ENCODE results near the gene RPS3.
"Not testable (repeated sequence)": the region's sequence is repeated elsewhere in the genome, so short reads cannot be mapped to it uniquely, and the experiment has no call there.

RPS3 gene

DNA sequence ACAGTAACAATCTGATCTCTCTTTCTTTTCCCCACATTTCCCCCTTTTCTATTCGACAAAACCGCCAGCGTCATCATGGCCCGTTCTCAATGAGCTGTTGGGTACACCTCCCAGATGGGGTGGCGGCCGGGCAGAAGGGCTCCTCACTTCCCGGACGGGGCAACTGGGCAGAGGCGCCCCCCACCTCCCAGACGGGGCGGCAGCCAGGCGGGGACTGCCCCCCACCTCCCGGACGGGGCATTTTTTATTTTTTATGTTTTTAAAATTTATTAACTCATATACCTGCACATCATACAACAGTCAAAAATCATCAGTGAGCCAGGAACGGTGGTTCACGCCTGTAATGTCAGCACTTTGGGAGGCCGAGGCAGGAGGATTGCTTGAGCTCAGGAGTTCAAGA is 20.5 kb upstream of the RPS3 start:
- DNase-seq (ENCODE audit: extremely low spot score, insufficient read length, low read depth); FAIRE-seq: not testable (repeated sequence)

DNA sequence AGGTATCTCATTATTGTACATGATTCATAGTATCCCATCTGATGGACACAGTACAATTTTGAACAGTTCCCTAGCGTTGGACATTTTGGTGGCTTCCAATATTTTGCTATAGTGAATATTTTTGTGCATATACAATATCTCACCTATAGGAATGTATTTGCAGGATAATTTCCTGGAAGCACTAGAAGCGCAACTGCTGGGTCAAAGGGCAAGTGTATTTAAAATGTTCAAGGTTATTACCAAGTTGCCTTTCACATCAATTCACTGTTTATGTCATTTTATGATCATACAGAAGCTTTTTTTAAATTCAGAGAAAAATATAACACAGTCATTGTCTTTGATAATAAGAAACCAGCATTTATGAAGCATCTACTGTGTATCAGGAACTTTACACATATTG is 19.1 kb upstream of the RPS3 start:
- no peak for FAIRE-seq
- DNase-seq (ENCODE audit: extremely low spot score, insufficient read length, low read depth), result no peak

DNA sequence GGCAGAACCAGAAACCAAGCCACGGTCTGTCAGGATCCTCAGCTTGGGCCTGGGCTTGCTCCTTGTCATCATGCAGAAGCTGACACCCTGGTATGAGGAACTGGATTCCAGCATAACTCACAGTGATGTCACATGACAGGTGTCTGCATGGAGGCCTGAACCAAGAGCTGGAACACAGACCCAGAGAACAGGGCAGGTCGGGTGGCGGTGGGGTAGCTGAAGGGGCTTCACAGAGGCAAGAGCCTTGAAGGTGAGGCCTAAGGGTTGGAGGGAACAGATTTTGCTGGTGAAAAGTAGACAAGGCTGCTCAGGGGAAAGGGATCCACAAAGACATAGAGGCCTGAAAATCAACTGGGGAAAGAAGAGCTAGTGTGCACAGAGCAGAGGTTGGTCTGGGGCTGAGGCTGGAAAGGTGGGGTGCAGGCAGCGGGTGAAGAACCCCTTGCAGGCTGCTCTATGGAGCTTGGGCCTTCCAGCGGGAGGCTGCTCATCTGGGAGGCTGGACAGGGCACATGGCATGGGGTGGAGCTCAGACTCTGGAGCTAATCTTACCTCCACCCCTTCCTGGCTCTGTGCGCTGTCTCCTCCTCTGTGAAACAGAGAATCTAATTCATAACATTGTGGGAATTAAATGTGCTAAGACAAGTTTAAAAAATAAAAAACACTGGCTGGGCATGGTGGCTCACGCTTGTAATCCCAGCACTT is 18.4 kb upstream of the RPS3 start:
- FAIRE-seq (no peak), DNase-seq (ENCODE audit: extremely low spot score, insufficient read length, low read depth) (no peak)

DNA sequence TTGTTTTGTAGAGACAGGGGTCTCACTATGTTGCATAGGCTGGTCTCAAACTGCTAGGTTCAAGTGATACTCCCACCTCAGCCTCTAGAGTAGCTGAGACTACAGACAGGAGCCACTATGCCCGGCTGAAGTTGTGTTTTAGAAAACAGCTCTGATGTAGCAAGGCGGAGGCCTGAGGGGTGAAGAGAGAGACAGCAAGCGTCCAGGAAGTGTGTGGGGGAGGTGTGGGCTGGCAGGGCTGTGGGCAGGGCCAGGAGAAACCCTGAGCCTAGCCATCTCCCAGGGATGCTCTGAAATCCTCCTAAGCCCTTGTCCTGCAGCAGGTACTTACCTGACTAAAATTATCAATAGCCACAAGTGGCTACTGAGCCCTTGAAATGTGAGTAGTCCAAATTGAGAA is 16.1 kb upstream of the RPS3 start:
- DNase-seq (ENCODE audit: extremely low spot score, insufficient read length, low read depth), result no peak
- FAIRE-seq, result no peak

DNA sequence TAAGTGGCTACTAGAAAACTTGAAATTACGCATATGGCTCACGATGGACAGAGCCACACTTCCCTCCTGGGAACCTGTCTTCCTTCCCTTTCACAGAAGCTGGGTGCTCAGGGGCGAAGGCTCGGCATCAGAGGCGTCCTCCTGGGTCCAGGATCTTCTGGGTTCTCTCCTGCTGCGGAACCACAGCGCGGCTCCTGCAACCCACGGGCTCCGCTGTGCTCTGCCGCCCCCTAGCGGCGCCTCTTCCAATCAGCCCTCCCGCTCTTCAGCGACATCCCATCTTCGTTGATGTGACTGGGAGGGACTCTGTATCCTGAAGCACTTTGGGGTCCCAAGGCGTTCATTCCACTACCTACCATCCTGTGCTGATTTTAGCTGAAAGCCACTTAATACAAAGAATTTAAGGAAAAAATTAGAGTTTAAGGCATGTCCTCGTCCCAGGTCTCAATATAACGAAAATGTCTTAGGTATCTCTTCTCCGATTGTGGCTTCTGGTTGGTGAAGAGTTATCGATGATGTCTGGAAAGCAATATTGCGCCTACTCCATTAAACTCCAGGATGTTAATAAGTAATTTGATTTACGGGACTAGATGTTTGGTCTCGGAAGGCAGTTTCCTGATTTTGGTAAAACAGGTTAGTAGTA is 14.8 kb upstream of the RPS3 start:
- DNase-seq (ENCODE audit: extremely low spot score, insufficient read length, low read depth) (peak; percentile 55), FAIRE-seq (peak; percentile 56)

DNA sequence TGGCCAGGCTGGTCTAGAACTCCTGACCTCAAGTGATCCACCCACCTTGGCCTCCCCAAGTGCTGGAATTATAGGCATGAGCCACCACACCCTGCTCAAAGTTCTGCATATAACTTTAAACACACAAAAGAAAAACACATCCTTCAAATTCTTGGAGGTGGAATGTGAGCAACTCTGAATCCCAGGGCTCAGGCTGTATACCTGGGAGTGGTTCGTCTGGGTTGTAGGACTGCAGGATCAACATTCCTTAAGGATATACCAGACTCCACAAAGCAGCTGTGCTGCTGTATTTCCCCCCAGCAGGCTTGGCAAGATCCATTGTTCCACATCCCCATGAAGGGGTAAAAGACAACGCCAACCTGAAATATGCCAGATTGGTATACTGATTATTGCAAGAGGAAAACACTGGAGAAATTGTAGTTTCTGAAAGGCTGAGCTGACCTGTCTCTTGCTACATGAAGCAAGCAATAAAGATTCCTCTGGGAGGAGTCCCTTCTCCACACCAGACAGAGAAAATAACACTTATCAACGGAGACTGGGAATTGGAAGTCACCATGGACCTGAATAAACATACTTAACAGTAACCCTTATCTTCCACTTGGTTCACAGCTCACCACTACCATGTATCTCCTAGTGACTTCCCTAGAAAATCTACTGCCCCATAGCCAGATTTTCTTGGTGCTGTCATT is 12.2 kb upstream of the RPS3 start:
- DNase-seq (ENCODE audit: extremely low spot score, insufficient read length, low read depth), result no peak
- FAIRE-seq, result no peak

DNA sequence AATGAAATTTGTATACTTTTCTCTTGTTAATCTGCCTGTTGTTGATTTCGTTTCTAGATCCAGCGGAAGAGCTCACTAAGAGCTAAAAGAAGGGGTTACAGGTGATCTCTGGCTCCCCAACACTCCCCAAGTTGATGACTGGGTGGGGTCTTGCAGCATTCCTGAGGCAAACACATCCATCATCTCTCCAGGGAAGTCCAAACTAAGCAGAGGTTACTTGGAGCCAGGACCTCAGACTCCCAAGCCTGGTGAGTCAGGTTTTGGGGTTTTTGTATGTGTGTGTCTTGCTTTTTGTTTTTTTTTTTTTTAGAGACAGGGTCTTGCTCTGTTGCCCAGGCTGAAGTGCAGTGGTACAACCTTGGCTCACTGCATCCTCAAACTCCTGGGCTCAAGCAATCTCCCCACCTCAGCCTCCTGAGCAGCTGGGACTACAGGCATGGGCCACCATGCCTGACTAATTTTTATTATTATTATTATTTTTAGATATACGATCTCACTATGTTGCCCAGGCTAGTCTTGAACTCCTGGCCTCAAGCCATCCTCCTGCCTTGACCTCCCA is 11.5 kb upstream of the RPS3 start:
- FAIRE-seq (no peak), DNase-seq (ENCODE audit: extremely low spot score, insufficient read length, low read depth) (no peak)

DNA sequence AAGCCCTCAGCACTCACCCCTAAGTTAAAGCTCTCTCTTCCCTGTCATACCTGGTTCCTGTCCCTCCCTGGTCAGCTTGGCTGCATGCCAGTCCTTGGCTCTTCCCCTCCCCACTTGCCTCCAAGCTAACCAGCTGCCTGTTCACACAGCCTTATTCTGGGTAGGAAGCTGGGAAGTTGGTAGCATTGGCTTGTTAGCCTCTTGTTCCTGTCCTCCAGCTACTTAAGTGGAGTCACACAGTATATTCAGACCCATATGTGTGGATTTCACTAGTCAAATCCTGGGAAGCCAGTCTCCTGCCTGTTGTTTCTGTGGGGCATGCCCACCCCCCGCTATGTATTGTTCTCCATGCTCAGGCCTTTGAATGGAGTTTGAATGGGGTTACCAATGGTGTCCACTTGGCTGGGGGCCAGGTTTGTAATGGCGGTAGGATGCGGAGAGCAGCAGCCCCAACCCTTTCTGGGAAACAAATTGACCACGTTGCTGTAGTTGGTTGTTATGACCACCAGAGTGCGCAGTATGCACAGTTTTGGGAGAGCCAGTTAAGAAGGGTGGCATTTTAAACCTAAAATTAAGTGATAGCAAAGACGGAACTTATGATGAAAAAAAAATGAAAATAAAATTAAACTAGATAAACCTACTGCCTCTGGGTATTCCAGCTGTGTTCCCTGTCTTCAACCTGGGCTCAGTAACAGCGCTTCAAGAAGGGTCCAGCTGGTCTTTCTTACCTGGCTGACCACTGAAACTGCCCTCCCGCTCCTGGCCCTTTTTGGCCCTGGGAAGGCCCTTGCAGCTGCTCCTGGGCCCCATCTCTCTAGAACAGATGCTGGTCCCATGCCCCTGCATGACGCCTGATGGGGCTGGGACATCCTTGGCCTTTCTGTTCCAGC is 10.7 kb upstream of the RPS3 start:
- FAIRE-seq (peak; percentile 90), DNase-seq (ENCODE audit: extremely low spot score, insufficient read length, low read depth) (no peak)

DNA sequence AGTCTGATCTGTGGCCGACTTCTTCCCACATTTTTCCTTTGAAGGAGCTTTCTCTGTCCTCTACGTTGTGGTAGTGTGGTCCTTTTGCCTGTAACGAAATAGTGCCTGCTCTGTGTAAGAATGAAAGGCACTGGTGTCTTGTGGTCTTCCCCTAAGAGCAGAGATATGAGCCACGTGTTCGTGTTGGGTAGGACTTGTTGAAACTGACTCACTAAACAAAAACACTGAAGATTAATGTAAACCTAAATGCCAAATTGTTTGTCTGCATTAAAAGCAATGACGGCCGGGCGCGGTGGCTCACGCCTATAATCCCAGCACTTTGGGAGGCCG is 10.1 kb upstream of the RPS3 start:
- DNase-seq (ENCODE audit: extremely low spot score, insufficient read length, low read depth) (no peak), FAIRE-seq (no peak)

DNA sequence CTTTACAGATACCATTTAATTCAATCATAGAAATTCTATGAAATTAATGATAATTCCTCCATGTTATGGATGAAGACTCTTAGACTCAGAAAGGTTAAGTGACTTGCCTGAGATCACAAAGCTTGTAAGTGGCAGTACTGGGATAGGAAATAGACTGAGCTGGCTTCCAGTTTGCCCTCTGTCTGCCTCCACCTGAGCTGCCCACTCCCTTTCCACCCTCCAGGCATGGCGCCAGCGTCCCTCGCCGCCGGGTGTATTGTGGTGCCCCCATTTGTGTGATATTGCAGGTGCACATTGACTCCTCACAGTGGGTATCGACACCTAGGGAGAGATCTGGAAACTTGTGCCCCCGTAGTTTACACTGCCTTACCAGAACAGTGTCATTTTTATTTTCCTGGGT is 9.4 kb upstream of the RPS3 start:
- FAIRE-seq (no peak), DNase-seq (ENCODE audit: extremely low spot score, insufficient read length, low read depth) (no peak)

DNA sequence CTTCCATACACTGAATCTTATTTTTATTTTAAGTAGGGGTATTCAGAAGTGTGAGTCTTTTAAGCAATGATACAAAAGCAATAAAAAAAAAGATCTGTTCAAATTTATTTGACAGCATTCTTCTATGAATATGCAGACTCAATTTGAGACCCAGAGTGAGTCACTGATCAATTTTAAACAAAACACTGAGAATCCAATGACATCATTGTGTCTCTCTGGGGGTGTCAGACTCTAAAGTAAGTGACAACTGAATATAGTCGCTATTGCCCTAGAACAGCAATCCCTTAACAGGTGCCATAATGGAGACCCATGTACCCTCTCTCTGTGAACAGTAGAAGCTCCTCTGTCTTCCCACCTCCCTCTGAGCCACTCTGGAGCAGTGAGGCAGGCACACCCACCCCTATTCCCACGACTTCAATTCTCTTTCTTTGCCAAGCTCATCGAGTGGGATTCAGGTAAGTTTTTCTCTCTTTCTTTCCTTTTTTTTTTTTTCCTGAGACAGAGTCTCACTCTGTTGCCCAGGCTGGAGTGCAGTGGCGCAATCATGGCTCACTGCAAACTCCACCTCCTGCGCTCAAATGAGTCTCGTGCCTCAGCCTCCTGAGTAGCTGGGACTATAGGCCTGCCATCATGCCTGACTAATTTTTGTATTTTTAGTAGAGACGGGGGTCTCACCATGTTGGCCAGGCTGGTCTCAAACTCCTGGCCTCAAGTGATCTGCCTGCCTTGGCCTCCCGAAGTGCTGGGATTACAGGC is 5.1 kb upstream of the RPS3 start:
- FAIRE-seq (no peak), DNase-seq (ENCODE audit: extremely low spot score, insufficient read length, low read depth) (no peak)

DNA sequence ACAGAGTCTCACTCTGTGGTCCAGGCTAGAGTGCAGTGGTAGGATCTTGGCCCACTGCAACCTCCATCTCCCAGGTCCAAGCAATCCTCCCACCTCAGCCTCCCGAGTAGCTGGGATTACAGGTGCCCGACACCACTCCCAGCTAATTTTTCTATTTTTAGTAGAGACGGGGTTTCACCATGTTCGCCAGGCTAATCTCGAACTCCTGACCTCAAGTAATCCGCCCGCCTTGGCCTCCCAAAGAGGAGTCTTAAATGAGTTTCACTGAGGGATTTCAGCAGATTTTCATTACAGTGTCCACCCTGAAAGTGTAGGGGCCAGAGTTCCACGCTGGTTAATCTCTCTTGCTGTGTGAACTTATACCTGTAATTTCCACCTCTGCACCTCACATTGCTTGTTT is 412 bp upstream of the RPS3 start:
- FAIRE-seq, result no peak
- no peak for DNase-seq (ENCODE audit: extremely low spot score, insufficient read length, low read depth)

DNA sequence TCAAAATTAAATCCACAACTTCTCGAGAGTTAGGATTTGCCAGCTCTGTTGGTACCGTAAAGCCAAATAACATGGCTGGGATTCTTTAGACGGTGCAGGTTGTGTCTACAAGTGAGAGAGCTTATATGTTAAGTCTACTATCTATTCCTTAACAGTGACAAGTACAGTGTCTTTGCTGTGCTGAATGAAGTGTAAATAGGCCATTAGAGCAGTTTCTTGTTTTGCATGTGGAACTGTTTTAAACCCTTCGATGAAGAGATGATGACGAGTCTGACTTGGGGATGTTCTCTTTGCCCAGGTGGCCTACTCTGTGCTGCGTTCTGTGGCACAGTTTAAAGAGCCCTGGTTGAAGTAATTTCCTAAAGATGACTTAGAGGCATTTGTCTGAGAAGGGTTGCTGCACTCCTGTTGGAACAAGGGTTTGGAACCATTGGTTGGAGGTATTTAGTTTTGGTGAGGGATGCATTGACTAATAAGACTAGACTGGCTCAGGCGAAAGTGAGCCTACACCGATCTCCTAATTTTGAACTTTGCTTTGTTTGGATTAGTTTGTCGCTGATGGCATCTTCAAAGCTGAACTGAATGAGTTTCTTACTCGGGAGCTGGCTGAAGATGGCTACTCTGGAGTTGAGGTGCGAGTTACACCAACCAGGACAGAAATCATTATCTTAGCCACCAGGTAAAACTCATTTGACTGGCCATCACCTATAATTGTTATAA is 988 bp downstream of the RPS3 start:
- DNase-seq (ENCODE audit: extremely low spot score, insufficient read length, low read depth) (no peak), FAIRE-seq (no peak)

DNA sequence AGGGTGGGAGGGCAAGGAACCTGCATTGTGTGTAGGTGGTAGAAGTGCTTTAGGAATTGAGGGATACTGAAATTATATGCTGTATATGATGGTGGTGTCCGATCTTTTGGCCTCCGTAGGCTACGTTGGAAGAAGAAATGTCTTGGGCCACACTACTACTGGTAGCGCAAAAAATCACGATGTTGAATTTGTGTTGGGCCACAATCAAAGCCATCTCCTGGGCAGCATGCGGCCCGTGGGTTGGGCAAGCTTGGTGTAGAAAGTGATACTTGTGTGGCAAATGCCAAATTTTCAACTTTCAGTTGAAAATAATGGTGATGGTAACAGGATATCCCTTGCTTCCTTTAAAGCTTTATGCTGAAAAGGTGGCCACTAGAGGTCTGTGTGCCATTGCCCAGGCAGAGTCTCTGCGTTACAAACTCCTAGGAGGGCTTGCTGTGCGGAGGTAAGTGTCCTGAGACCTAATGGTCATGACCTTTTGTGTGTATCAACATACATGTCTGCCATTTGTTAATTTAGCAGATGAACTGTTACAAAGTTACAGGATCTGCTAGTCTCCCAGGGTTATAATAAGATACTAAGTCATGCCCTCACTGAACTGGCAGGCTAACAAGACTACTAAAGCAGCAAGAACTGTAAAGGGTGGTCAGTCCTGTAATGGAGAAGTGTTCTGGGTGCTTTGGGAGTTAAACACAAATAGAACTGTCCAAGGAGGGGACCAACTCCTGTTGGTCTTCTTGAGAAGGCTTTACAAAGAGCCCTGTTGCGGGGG is 2.9 kb downstream of the RPS3 start:
- DNase-seq (ENCODE audit: extremely low spot score, insufficient read length, low read depth) (no peak), FAIRE-seq (no peak)

DNA sequence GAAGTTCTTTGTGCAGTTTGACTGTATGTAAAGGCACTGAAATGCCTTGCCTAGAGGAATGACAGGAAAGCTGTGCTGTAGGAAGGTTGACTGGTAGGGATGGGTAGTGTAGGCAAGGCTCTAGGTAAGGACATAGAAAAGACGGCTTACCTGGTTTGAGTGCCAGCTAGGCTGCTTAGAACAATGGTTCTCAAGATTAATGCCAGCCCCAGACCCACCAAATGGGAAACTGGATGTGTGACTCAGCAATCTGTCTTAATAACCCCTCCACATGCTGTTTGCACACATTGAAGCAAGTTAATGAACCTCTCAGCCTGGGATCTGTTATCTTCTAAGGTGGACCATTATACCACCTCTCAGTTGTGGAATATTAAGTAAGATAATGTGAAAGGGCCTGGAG is 3.7 kb downstream of the RPS3 start:
- no peak for DNase-seq (ENCODE audit: extremely low spot score, insufficient read length, low read depth)
- no peak for FAIRE-seq

DNA sequence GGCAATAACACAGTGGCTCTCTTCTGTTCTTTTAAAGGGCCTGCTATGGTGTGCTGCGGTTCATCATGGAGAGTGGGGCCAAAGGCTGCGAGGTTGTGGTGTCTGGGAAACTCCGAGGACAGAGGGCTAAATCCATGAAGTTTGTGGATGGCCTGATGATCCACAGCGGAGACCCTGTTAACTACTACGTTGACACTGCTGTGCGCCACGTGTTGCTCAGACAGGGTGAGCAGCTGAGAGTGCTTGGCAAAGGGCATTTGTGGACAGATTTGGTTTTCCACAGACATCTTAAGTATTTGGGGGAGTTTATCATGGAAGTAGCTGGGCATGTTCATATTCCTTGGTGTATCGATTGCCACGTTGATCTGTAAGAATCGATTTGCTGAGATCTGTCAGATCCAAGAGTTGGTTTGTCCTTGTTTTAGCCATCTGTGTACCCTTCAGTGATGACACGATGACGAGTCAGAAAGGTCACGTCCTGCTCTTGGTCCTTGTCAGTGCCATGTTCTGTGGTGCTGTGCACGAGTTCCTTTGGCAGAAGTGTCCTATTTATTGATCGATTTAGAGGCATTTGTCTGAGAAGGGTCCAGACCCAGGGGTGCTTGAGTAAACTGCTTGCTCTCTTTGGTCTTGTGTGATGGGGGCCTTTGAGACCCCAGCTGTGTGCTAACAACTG is 4.8 kb downstream of the RPS3 start:
- DNase-seq (ENCODE audit: extremely low spot score, insufficient read length, low read depth) (no peak), FAIRE-seq (no peak)

DNA sequence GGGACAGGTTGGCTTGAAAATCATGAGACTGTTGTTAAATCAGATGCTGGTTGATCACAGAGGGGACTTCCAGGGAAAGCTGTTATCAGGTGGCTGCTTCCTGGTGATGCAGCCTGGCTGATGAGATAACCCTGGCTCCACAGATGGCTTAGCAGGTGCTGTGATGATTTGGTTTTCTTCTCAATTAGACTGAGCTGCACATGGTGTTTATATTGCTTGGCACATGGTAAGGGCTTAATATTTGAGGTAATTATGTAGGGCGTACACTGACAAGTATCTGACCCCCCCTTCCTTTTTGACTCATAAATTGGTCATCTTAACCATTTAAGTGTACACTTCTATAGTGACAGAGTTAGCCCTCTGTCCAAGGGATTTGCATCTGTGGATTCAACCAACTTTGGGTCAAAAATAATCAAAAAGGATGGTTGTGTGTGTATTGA is 7.0 kb downstream of the RPS3 start:
- no peak for FAIRE-seq
- DNase-seq (ENCODE audit: extremely low spot score, insufficient read length, low read depth), result no peak

DNA sequence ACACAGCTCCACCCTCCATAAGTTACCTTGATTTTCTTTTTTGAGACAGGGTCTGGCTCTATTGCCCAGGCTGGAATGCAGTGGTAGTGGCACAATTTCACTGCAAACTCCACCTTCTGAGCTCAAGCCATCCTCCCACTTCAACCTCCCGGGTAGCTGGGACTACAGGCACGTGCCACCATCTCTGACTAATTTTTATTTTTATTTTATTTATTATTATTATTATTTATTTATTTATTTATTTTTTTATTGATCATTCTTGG is 9.6 kb downstream of the RPS3 start:
- DNase-seq (ENCODE audit: extremely low spot score, insufficient read length, low read depth), result no peak
- no peak for FAIRE-seq

All from GM18507 (cell line).